Prostate gland (tissue), 2 donors: ENCODE measurements around the gene YBX1. TPM values are rescaled to one million over a fixed set of nuclear protein-coding genes. Genes with fewer than 3 reads are reported as not detected.

Experiments used
- DNase-seq: peaks from one replicate; pipeline ENCODE4 v3.0.0-alpha.2; 2019; ENCODE audit warnings: low spot score
- H3K27ac ChIP-seq, 2 donors: fragments of 200-600 bp; sonication (generic); 2 replicates each; pipeline ENCODE4 v1.5.1; 2017 to 2019
- H3K27me3 ChIP-seq: fragments of 200-600 bp; sonication (generic); replicated peaks from 2 replicates; pipeline ENCODE4 v1.5.1; 2019; ENCODE audit not compliant: insufficient read depth
- H3K36me3 ChIP-seq, 2 donors: fragments of 200-600 bp; sonication (generic); 1 replicate in 1 of 2; 2 replicates in 1 of 2; pipeline versions ENCODE4 v1.5.1 to v1.8.1; 2017 to 2019
- H3K4me1 ChIP-seq: fragments of 200-600 bp; sonication (generic); replicated peaks from 2 replicates; pipeline ENCODE4 v1.5.1; 2019
- H3K4me3 ChIP-seq, 2 donors: fragments of 200-600 bp; sonication (generic); 2 replicates each; pipeline ENCODE4 v1.5.1; 2017 to 2019
- H3K9me3 ChIP-seq: fragments of 200-600 bp; sonication (generic); 2 replicates; pipeline ENCODE4 v1.5.1; 2017
- CTCF ChIP-seq, 4 experiments: fragments of 200-600 bp in 2 of 4; fragments of 450-650 bp in 2 of 4; sonication (generic) in 2 of 4; IDR thresholded peaks; 1 replicate in 3 of 4; 2 replicates in 1 of 4; pipeline ENCODE4 v1.5.1; 2016 to 2019; ENCODE audit warnings: antibody characterized with exemption in 4 of 4, mild to moderate bottlenecking in 2 of 4, moderate library complexity in 2 of 4
- POLR2A ChIP-seq: fragments of 450-650 bp; IDR thresholded peaks from one replicate; pipeline ENCODE4 v1.6.1; 2016; ENCODE audit warnings: antibody characterized with exemption, mild to moderate bottlenecking
- POLR2AphosphoS5 ChIP-seq: sonication (generic); formaldehyde crosslinking; IDR thresholded peaks from one replicate; pipeline ENCODE4 v1.6.1; 2017; ENCODE audit warnings: antibody characterized with exemption
- WGBS: methylation state at CpG from one replicate; pipeline ENCODE4 v1.1.5; 2018; 5-methylcytosine and 5-hydroxymethylcytosine counted together
- intact Hi-C: fragments of 100-400 bp; cut with DNase I; formaldehyde crosslinking; loops from one replicate; pipeline ENCODE4 v1.14.2; 2022
- total RNA-seq, 2 donors: library from RNA; depleted of rRNA; stranded (reverse); fragments of >200 nt; gene quantifications; one replicate each; pipeline ENCODE4 v1.1.0, GENCODE V29; 2016

Gene YBX1
- total RNA-seq, 2 donors from 2014 or later = 325 to 406 TPM

- no peak overlapping the region for H3K4me3 ChIP-seq
- H3K36me3 ChIP-seq = no peaks in the 10 kb centered on the region
- no peak for DNase-seq
These were observed 52.2 kb downstream of the YBX1 start for GRCh38 chr1:42734201-42735035.

GRCh38 chr1:42735056-42735455, 52.8 kb downstream of the YBX1 start:
- H3K27ac ChIP-seq = no peak overlapping the region
- DNase-seq = no peak
- no peak overlapping the region for H3K4me3 ChIP-seq
- H3K9me3 ChIP-seq = no peaks in the 10 kb centered on the region
- H3K36me3 ChIP-seq = no peaks in the 10 kb centered on the region
- H3K4me1 ChIP-seq = no peaks in the 10 kb centered on the region
- TF ChIP-seq POLR2A = no peak
- TF ChIP-seq POLR2AphosphoS5 = no peak
- TF ChIP-seq CTCF (IDR thresholded peaks at IDR 0.05) = no peak
- 77% methylated on average over 11 of the region's 11 CpGs for WGBS
- H3K27me3 ChIP-seq = no peaks in the 10 kb centered on the region
- intact Hi-C loops = no loop called here

More at GRCh38 chr1:42734201-42735035, 52.2 kb downstream of the YBX1 start:
- H3K4me1 ChIP-seq = no peaks in the 10 kb centered on the region
- H3K27me3 ChIP-seq = no peaks in the 10 kb centered on the region
- H3K27ac ChIP-seq = no peak overlapping the region
- TF ChIP-seq CTCF (IDR thresholded peaks at IDR 0.05) = no peak
- WGBS = 95% methylated on average over 7 of the region's 7 CpGs
- intact Hi-C loops = no loop called here
- H3K9me3 ChIP-seq = no peaks in the 10 kb centered on the region

GRCh38 chr1:42735477-42736105, 53.4 kb downstream of the YBX1 start:
- no peaks in the 10 kb centered on the region for H3K27me3 ChIP-seq
- no peaks in the 10 kb centered on the region for H3K9me3 ChIP-seq
- TF ChIP-seq POLR2A (no peak), POLR2AphosphoS5 (no peak), CTCF (IDR thresholded peaks at IDR 0.05) (no peak)
- intact Hi-C loops = no loop called here
- no peak overlapping the region for H3K4me3 ChIP-seq
- no peaks in the 10 kb centered on the region for H3K36me3 ChIP-seq
- no peak for DNase-seq
- no peaks in the 10 kb centered on the region for H3K4me1 ChIP-seq
- no peak overlapping the region for H3K27ac ChIP-seq
- 35% methylated on average over 13 of the region's 14 CpGs for WGBS

- intact Hi-C loops = no loop called here
- no peak overlapping the region for H3K4me3 ChIP-seq
- H3K27me3 ChIP-seq = no peaks in the 10 kb centered on the region
- no peak overlapping the region for H3K27ac ChIP-seq
- no peak for DNase-seq
- H3K4me1 ChIP-seq = no peaks in the 10 kb centered on the region
- WGBS = 67% methylated on average over 4 of the region's 4 CpGs
- H3K9me3 ChIP-seq = no peaks in the 10 kb centered on the region
- TF ChIP-seq CTCF (IDR thresholded peaks at IDR 0.05) = no peak
- TF ChIP-seq POLR2A = no peak
- no peak for TF ChIP-seq POLR2AphosphoS5
- no peaks in the 10 kb centered on the region for H3K36me3 ChIP-seq
These were observed 53.9 kb downstream of the YBX1 start for GRCh38 chr1:42736152-42736551.
